Stimulated activated CD8-positive, alpha-beta memory T cell treated with anti-CD3 and anti-CD28 coated beads, Interleukin-12 subunit alpha, Interleukin-12 subunit beta, amount 100 ng/mL, for 1 hour (primary cell): ENCODE data around the gene TNRC18.
"Not testable (repeated sequence)": the region's sequence is repeated elsewhere in the genome, so short reads cannot be mapped to it uniquely, and the experiment has no call there.

Experiments used
- DNase-seq: peaks from one replicate; pipeline ENCODE4 v3.0.0-alpha.2; 2020; ENCODE audit warnings: low read depth

TNRC18 gene

DNA sequence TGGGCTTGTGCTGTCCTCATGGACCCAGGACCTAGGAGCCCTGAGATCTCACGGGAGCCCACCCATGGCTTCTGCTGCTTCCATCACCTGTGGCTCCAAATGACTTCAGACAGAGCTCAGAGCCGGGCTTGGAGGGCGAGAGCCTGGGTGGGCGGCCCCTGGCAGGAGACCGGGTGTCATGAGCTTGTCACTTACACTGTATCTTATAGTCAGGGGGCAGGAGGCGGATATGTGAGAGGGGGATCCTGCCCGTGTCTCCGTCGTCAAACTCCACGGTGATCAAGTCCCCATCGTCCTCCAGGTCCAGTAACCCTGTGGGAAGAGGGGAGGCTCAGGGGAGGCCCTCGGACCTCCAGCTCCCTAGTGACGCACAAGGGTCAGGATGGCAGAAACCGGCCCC lies 107.9 kb downstream of the TNRC18 start:
- DNase-seq, result no peak

DNA sequence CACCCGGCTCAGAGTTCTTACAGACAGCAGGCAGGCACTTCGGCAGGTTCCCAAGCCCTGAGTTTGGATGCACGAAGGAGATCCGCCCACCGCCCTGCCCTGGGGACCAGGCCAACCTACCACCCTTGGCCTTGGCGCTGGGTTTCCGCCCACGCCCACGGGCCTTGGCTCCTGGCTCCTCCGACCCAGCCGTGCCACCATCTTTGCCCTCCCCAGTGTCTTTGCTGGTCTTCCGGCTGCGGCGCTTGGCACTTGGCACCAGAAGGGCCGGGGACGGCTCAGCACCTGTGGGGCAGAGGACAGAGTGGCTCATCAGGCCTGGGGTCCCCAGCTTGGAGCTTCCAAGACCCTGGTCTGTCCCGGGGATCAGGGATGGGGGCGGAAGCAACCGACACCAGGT lies 108.8 kb downstream of the TNRC18 start:
- no peak for DNase-seq

DNA sequence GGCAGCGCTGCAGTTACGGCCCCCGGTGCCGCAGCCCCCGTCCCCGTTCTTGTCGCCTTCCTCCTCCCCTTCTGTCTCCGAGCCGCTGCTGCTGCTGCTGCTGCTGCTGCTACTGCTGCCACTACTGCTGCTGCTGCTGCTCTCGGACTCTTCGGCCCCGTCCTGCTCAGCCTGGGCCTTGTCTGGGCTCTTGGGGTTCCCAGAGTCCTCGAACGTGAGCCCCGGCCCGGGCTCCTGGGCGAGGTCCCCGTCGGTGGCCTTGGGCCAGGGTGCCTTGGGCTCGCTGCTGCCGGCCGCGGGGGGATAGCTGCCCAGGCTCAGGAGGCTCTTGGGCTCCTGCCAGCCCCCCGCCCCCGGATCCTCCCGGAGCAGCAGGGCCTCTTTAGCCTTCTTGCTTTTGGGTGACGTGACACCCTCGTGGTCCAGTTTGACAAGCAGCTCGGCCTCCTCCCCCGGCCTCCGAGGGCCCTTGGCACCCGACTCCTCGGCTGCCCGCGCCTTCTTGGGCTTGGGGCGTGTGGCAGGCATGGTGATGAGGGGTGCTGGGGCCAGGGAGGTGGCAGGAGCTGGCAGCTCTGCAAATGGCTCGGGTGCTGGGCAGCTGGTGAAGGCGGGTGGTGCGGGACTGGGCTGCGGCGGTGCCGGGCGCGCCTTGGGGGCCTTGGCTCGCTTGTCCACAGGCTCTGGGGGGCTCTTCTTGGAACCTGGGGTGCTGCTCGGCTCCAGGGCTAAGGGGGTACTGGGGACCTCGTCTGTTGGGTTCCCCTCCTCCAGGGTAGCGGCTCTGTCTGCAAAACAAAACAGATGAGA lies 110.4 kb downstream of the TNRC18 start:
- not testable (repeated sequence) for DNase-seq

- not testable (repeated sequence) for DNase-seq
Measured at GRCh38 chr7:5312276-5313070, 111.2 kb downstream of the TNRC18 start.

DNA sequence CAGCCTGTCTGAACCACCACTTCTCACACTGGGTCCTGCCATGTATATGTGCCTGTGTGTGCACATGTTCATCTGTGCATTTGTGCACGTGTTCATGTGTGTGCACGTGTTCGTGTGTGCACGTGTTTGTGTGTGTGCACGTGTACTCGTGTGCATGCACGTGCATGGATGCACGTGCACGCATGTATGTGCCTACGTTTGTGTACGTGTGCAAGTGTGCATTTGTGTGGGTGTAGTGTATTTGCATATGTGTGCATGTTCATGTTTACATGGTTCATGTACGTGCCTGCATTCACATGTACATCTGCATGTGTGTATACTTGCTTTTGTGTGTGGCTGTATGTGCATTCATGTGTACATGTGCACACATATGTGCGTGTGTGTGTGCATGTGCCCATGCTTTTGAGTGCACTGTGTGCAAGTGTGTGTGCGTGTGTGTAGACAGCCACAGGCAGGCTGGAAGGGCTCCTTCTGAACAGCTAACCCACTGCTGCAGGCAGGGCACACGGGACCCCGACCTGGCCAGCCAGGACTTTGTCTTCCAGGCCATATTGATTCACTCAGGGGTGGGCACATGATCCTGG lies 112.7 kb downstream of the TNRC18 start:
- DNase-seq, result no peak

DNA sequence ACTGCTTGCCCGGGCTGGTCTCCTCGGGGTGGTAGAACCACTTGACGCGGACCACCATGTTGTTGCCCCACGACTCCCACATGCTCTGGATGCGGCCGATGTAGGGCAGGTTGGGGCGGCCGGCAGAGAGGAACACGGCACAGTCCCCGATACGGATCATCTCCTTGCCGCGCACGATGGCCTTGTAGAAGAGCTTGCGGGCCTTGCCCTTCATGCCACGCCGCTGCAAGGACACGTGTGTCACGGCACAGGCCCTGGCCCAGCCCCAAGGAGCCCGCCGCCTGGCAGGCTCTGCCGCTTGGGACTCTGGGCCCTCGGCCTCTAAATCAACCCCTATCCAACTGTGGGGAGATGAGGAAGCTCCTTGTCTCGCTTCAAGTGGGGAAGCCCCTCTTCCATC lies 114.5 kb downstream of the TNRC18 start:
- no peak for DNase-seq

DNA sequence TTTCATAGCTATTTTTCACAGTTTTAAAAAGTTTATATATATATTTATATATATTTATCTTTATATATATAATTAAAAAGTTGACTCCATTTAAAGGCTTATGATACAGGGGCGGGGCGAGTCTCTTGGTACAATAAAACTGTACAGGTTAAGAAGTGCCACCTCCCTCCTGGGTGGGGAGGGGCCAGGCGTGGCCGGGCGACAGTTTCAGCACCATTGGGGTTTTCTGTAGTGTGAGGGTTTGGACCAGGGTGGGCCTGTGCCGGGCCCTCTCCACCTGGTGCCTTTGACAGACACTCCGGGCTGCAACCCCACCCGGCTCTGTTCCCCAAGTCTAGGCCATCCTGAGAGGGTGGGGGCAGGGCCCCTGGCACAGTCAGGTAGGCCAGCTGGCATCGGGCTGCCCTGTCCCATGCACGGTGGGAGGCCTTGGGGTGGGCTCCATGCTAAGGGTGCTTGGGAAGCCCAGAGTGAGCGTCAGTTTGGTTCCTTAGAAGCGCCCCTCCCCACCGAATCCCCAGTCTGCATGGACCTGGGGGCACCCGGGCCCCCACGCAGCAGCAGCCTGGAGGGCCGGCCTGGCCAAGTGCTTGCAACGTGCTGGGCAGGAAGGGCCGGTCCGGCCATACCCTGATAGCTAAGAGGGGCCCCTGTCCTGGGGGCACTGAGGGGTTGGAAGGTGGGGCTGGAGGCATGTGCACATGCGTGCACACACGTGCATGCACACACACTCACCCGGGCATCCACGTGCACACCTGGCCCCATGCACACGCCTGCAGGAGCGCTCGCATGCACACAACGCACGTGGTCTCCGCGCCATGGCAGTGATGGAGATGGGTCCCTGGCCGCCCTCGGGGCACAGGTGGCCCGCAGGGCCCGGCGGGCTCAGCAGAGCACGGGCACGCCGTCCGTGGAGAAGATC lies 116.2 kb downstream of the TNRC18 start:
- DNase-seq, result not testable (repeated sequence)

DNA sequence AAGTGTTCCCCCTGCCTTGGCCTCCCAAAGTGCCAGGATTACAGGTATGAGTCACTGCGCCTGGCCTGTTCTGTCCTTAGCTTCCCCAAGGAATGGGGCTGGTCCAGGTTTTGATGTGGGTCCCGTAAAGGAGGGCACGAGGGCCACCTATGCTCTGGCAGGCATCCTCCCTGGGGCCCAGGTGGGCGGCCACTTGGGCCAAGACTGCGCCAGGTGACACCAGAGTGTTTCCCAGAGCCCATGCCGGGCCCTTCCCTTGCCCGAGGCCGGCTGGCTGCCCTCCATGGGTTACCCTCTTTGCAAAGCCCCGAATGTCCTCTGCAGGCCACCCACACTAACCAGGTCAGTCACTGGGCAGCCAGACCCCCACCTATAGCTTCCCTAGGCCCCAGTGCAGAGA lies 118.6 kb downstream of the TNRC18 start:
- DNase-seq, result not testable (repeated sequence)

GRCh38 chr7:5303591-5304505 lies 119.8 kb downstream of the TNRC18 start:
- DNase-seq, result no peak

DNA sequence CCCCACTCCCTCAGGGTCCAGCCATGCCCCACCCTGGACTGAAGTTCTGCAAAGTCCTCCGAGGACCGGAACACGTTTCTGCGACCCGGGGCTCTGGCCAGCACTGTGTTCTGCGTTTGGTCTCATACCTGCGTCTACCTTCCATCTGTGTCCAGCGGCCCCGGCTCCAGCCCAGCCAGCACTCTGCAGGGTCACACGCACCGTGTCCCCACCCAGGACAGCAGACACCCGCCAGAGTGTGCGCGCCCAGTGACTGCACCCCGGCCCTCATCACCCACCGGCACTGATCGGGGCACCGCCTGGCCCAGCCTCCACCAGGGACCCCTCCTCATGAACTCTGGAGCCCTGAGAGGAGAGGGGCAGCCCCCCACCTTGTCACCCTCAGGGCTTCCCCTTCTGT lies 120.6 kb downstream of the TNRC18 start:
- DNase-seq, result no peak

GRCh38 chr7:5302577-5302976 lies 121.1 kb downstream of the TNRC18 start:
- no peak for DNase-seq

DNA sequence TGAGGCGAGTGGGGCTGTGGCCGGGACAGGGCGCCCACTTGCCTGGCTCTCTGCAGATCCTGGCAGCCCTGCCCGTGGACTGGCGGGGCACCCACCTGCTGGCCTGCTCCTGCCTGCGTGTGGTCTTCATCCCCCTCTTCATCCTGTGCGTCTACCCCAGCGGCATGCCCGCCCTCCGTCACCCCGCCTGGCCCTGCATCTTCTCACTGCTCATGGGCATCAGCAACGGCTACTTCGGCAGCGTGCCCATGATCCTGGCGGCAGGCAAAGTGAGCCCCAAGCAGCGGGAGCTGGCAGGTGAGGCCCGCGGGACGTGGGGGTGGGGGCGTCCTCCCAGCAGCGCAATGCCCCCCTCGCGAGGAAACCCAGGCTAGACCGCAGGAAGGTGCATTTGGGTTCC lies 123.3 kb downstream of the TNRC18 start:
- DNase-seq, result no peak

GRCh38 chr7:5296611-5297226 lies 126.9 kb downstream of the TNRC18 start:
- peak; percentile 42 for DNase-seq

- no peak for DNase-seq
Measured at GRCh38 chr7:5296015-5296610, 127.5 kb downstream of the TNRC18 start.

GRCh38 chr7:5295039-5296014 lies 128.3 kb downstream of the TNRC18 start:
- DNase-seq, result no peak

- no peak for DNase-seq
Measured at GRCh38 chr7:5294169-5294987, 129.3 kb downstream of the TNRC18 start.

DNA sequence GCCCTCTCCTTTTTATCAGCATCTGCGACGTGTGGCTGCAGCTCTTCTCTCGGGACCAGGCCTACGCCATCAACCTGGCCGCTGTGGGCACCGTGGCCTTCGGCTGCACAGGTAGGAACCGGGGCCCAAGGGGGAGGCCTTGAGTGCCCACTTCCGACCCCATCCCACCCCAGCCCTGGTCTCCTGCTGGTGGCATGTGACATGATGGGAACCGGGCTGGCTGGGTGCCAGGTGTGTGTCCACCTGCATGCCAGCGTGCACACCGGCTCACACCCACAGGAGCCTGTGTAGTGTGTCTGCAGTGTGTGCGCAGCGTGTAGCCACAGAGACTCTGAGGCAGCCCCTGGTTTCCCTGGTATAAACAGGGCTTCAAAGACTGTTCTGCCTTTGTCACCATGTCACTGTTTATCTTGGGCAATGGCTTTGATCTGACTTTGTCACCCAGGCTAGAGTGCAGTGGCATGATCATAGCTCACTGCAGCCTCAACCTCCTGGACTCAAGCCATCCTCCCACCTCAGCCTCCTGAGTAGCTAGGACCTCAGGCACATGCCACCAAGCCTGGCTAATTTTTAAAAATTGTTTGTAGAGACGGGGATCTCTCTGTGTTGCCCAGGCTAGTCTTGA lies 131.8 kb downstream of the TNRC18 start:
- DNase-seq, result not testable (repeated sequence)
